Measurements from ENCODE around the gene KIRREL3. TPM values are rescaled to one million over a fixed set of nuclear protein-coding genes. Genes with fewer than 3 reads are reported as not detected.

The KIRREL3 gene
- polyA plus RNA-seq, 1 experiment = 2.3 TPM

DNA sequence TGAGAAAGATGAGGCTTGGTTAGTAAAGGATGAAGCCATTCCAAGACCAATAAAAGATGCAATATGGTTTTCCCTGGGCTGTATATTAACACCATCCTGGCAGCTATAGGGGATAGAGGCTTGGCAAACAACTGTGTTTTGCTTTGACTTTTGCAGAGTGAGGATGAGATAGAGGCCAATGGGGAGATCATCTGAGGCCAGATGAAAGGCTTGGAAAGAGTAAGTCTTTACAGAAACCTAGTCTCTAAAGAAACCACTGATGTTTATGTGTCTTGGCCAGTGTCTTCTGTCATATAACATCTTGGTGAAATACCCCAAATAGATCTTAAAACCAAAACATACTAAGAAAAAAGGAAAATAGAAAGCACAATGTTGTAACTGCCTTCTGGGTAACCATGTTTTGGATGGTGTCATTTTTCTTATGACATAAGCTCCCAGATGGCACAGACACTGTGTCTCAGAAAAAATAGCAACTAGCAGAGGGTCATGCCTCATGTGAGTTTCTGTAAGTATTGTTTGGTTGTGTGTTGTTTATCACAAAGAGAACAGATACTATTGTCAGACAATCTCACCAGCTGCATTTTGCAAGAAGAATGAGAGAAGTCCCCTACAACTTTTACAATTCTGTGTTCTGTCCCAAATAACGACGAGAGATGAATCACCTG lies 339.7 kb downstream of the KIRREL3 start:
- DNase-seq (ENCODE audit: low read depth, low spot score) = no peak
- no peaks in the 10 kb centered on the region for H3K9me3 ChIP-seq (ENCODE audit: control insufficient read depth, insufficient read depth, low read length)
- CTCF ChIA-PET = no interaction called here
- TF ChIP-seq, protein P1, sequence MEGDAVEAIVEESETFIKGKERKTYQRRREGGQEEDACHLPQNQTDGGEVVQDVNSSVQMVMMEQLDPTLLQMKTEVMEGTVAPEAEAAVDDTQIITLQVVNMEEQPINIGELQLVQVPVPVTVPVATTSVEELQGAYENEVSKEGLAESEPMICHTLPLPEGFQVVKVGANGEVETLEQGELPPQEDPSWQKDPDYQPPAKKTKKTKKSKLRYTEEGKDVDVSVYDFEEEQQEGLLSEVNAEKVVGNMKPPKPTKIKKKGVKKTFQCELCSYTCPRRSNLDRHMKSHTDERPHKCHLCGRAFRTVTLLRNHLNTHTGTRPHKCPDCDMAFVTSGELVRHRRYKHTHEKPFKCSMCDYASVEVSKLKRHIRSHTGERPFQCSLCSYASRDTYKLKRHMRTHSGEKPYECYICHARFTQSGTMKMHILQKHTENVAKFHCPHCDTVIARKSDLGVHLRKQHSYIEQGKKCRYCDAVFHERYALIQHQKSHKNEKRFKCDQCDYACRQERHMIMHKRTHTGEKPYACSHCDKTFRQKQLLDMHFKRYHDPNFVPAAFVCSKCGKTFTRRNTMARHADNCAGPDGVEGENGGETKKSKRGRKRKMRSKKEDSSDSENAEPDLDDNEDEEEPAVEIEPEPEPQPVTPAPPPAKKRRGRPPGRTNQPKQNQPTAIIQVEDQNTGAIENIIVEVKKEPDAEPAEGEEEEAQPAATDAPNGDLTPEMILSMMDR (IDR thresholded peaks at IDR 0.05; ENCODE audit: low read depth, low read length) = no peak
- H3K4me3 ChIP-seq (ENCODE audit: low read depth, low read length) = no peak overlapping the region
- H3K27me3 ChIP-seq (ENCODE audit: control insufficient read depth, insufficient read depth, low read length) = no peaks in the 10 kb centered on the region
- POLR2A ChIA-PET = no interaction called here
- no peak overlapping the region for H3K27ac ChIP-seq (ENCODE audit: low read depth, low read length)

DNA sequence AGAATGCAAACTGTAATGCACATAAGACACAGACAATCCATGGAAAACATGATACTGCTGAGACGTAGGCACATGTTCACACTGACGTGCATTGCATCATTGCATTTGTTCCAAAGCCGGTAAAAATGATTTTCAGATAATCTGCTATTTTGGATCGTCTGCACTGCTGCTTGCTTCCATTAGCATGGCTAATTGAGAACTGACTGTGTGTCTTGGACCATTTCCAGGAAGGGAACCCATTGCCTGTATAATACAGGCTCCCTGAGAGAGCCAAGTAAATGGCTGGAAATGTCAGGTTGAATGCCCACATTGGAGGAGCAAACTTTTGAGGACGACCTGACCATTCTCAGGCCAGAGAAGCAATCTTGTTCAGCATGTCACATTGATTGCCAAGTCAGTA lies 340.2 kb downstream of the KIRREL3 start:
- no peaks in the 10 kb centered on the region for H3K27me3 ChIP-seq (ENCODE audit: control insufficient read depth, insufficient read depth, low read length)
- TF ChIP-seq, protein P1 (IDR thresholded peaks at IDR 0.05; ENCODE audit: low read depth, low read length) = no peak
- no peak for DNase-seq (ENCODE audit: low read depth, low spot score)

DNA sequence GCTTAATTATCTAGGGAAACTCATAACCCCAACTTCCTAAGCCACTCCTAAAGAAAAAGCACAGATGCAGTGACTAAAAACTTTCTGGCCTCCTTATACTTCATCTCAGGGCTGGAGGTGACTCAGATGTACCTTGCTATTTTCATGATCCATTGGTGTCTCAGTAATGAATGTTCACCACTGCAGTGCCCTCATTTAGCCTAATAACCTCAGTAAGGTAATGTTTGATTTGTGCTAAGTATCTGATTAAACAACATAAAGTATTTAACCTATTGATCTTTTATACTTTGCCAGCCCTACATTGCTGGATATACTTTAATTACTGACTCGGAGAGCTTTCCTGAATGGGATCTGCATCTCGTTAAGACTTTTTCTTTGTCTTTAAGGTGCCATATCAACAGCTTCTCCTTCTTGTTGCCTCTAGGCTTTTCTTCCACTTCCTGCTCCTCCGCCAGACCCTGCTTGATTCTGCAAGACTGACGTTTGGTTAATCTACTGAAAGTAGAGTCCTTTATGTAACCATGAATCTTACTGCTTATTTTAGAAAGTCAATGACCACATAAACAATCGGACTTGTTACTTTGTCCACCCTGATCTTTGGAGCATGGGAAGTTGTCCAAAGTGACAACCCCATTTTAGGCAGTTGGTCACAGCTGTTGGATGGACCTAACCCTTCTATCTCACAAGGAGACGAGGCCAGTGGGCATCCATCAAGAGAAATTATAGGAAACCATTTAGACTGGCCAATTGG lies 342.1 kb downstream of the KIRREL3 start:
- no peak overlapping the region for H3K4me3 ChIP-seq (ENCODE audit: low read depth, low read length)
- TF ChIP-seq, protein P1 (IDR thresholded peaks at IDR 0.05; ENCODE audit: low read depth, low read length) = no peak

More for the DNA sequence above, 340.2 kb downstream of the KIRREL3 start:
- Histone ChIP-seq H3K27ac (ENCODE audit: low read depth, low read length) (no peak overlapping the region), H3K4me3 (ENCODE audit: low read depth, low read length) (no peak overlapping the region), H3K9me3 (ENCODE audit: control insufficient read depth, insufficient read depth, low read length) (no peaks in the 10 kb centered on the region)
- ChIA-PET POLR2A (no interaction called here), CTCF (interaction anchor here (1.1 kb wide), 1 partner anchor 54 kb away, joined by 3 read pairs; no protein-coding TSS in a partner anchor)

DNA sequence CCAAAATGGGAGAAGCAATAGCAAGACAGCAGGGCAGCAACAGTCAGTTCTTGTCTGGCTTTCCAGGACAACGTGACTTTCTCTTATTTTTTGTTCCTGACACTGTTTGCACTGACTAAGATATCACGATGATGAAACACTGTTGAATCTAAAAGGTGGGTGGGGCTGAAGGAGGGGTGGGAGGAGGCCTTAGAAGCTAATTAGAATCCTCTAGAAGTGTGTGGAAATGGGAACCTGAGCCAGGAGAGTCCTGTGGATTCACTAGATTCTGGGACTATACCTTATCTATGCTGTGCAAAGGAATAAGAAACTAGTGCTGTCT lies 344.8 kb downstream of the KIRREL3 start:
- TF ChIP-seq, protein P1 (IDR thresholded peaks at IDR 0.05; ENCODE audit: low read depth, low read length) = no peak
- H3K9me3 ChIP-seq (ENCODE audit: control insufficient read depth, insufficient read depth, low read length) = no peaks in the 10 kb centered on the region
- no peak overlapping the region for H3K4me3 ChIP-seq (ENCODE audit: low read depth, low read length)
- DNase-seq (ENCODE audit: low read depth, low spot score) = no peak
- ChIA-PET CTCF (no interaction called here), POLR2A (no interaction called here)
- H3K27ac ChIP-seq (ENCODE audit: low read depth, low read length) = no peak overlapping the region
- H3K27me3 ChIP-seq (ENCODE audit: control insufficient read depth, insufficient read depth, low read length) = no peaks in the 10 kb centered on the region

More for the DNA sequence above, 342.1 kb downstream of the KIRREL3 start:
- H3K27me3 ChIP-seq (ENCODE audit: control insufficient read depth, insufficient read depth, low read length) = no peaks in the 10 kb centered on the region
- ChIA-PET CTCF (no interaction called here), POLR2A (no interaction called here)
- H3K9me3 ChIP-seq (ENCODE audit: control insufficient read depth, insufficient read depth, low read length) = no peaks in the 10 kb centered on the region
- H3K27ac ChIP-seq (ENCODE audit: low read depth, low read length) = no peak overlapping the region
- DNase-seq (ENCODE audit: low read depth, low spot score) = no peak
